Esophagus muscularis mucosa (tissue), 3 donors: ENCODE results near the gene NUP50.

Experiments used
- CTCF ChIP-seq, 3 experiments: fragments of 200-600 bp in 2 of 3; fragments of 450-650 bp in 1 of 3; sonication (generic) in 2 of 3; IDR thresholded peaks; one replicate each; pipeline ENCODE4 v1.5.1; 2017 to 2019; ENCODE audit warnings: antibody characterized with exemption in 3 of 3, mild to moderate bottlenecking in 2 of 3, moderate library complexity in 1 of 3
- POLR2AphosphoS5 ChIP-seq, 2 donors: sonication (generic); formaldehyde crosslinking; IDR thresholded peaks; one replicate each; pipeline ENCODE4 v1.6.1; 2017; ENCODE audit warnings: antibody characterized with exemption in 2 of 2

DNA sequence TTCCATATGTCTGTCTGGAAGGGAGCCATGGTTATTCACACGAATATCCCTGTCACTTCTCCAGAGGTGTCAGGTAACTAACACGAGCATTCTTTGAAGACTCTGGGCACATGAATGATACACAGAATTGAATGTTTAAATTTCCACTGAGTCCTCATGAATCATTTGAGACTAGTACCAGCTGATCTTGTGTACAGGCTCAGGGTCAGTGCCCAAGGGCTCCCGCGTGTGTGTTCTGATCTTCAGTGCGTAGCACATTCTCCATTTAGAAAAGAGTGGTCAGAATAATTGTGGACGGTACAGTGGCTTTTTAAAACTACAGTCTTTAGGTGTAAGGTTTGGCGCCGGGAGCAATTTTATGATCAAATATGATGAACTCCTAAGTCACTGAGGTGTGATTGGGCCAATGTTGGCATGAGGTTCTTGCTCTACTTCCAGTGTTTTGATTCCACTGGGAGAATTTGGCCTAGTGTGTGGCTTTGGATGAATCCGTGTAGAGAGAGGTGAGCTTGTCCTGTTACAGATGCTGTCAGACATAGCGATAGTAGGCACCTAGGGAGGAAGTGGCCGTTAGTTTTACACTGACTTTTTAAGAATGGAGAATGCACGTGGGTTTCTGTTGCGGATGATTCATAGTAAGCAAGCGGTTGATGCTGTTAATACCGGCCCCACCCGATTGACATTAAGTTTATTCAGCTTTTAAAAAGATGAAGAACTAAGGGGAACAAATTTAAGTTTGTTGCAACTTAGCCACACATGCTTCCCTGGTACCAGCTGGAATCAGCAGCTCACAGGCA, 22.2 kb downstream of the NUP50 start:
- TF ChIP-seq CTCF (IDR thresholded peaks at IDR 0.05) (no peak), POLR2AphosphoS5 (IDR thresholded peaks at IDR 0.05) (no peak)
